ENCODE measurements around the gene DNAJB12.
A peak's percentile ranks its signal among the peaks of the same experiment; 100 is the strongest.

Gene DNAJB12

GRCh38 chr10:72364239-72364777 lies 9.6 kb upstream of the DNAJB12 start:
- H3K4me3 ChIP-seq (ENCODE audit: low read depth, low read length): peak overlapping the region; percentile 23
- H3K36me3 ChIP-seq (replicated peaks): no peaks in the 10 kb centered on the region
- no peaks in the 10 kb centered on the region for H3K27me3 ChIP-seq (replicated peaks)
- TF ChIP-seq CTCF (IDR thresholded peaks at IDR 0.05; ENCODE audit: low read depth, low read length, missing control alignments): peak; percentile 98
- in situ Hi-C loops (cut with HindIII; ENCODE audit: low pct_ligation_motif_present, low sequenced_read_pairs): no loop called here
- peak overlapping the region; percentile 19 for H3K27ac ChIP-seq
- peak; percentile 93 for DNase-seq

- DNase-seq: no peak
- no peak overlapping the region for H3K27ac ChIP-seq
- H3K27me3 ChIP-seq (replicated peaks): no peaks in the 10 kb centered on the region
- no peaks in the 10 kb centered on the region for H3K36me3 ChIP-seq (replicated peaks)
- no peak overlapping the region for H3K4me3 ChIP-seq (ENCODE audit: low read depth, low read length)
- no peak for TF ChIP-seq CTCF (IDR thresholded peaks at IDR 0.05; ENCODE audit: low read depth, low read length, missing control alignments)
- in situ Hi-C loops (cut with HindIII; ENCODE audit: low pct_ligation_motif_present, low sequenced_read_pairs): no loop called here
Measured at GRCh38 chr10:72356987-72357386, 2.3 kb upstream of the DNAJB12 start.

- H3K36me3 ChIP-seq (replicated peaks): no peaks in the 10 kb centered on the region
- H3K4me3 ChIP-seq (ENCODE audit: low read depth, low read length): no peak overlapping the region
- no peak for TF ChIP-seq CTCF (IDR thresholded peaks at IDR 0.05; ENCODE audit: low read depth, low read length, missing control alignments)
- H3K27ac ChIP-seq: no peak overlapping the region
- DNase-seq: no peak
- H3K27me3 ChIP-seq (replicated peaks): no peaks in the 10 kb centered on the region
- in situ Hi-C loops (cut with HindIII; ENCODE audit: low pct_ligation_motif_present, low sequenced_read_pairs): no loop called here
Measured at GRCh38 chr10:72356115-72356514, 1.4 kb upstream of the DNAJB12 start.

DNA sequence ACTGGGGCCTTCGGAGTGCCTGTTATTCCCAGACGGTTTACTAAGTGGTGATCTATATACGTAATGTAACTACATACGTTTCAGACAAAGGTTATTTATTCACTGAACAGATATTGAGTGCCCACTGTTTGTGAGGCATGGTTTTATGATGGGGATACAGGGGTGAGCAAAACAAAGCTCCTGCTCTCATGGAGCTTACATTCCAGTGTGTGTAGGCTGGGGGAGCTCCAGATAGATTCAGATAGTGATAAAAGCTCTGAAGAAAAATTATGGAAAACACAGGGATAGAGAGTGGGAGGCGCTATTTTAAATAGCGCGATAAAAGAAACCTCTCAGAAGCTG lies 466 bp upstream of the DNAJB12 start:
- H3K36me3 ChIP-seq (replicated peaks): no peaks in the 10 kb centered on the region
- TF ChIP-seq CTCF (IDR thresholded peaks at IDR 0.05; ENCODE audit: low read depth, low read length, missing control alignments): no peak
- DNase-seq: no peak
- in situ Hi-C loops (cut with HindIII; ENCODE audit: low pct_ligation_motif_present, low sequenced_read_pairs): no loop called here
- peak overlapping the region; percentile 97 for H3K27ac ChIP-seq
- no peaks in the 10 kb centered on the region for H3K27me3 ChIP-seq (replicated peaks)
- H3K4me3 ChIP-seq (ENCODE audit: low read depth, low read length): peak overlapping the region; percentile 99

- H3K27me3 ChIP-seq (replicated peaks): no peaks in the 10 kb centered on the region
- H3K4me3 ChIP-seq (ENCODE audit: low read depth, low read length): peak overlapping the region; percentile 99
- peaks cover 6% of the 10 kb centered on the region for H3K36me3 ChIP-seq (replicated peaks)
- no peak for TF ChIP-seq CTCF (IDR thresholded peaks at IDR 0.05; ENCODE audit: low read depth, low read length, missing control alignments)
- no peak for DNase-seq
- in situ Hi-C loops (cut with HindIII; ENCODE audit: low pct_ligation_motif_present, low sequenced_read_pairs): no loop called here
- H3K27ac ChIP-seq: peak overlapping the region; percentile 97
Measured at GRCh38 chr10:72353965-72354355, 759 bp downstream of the DNAJB12 start.
